ENCODE results near the gene CLEC2A. TPM values are rescaled to one million over a fixed set of nuclear protein-coding genes. Genes with fewer than 3 reads are reported as not detected.

Gene CLEC2A
- total RNA-seq, 3 donors from 2014 or later, result not detected

GRCh38 chr12:9948606-9949296, 16.6 kb upstream of the CLEC2A start:
- no peaks in the 10 kb centered on the region for H3K27me3 Mint-ChIP-seq (ENCODE audit: low read depth)
- no peaks in the 10 kb centered on the region for H3K9me3 Mint-ChIP-seq
- DNase-seq (no peak), ATAC-seq (peak; percentile 90 to 95)
- H3K4me3 Mint-ChIP-seq, result no peak overlapping the region
- H3K36me3 Mint-ChIP-seq (ENCODE audit: insufficient read depth), result no peaks in the 10 kb centered on the region
- H3K4me1 Mint-ChIP-seq (ENCODE audit: low read depth), result peaks cover 45% of the 10 kb centered on the region

GRCh38 chr12:9947674-9948073, 15.5 kb upstream of the CLEC2A start:
- H3K27me3 Mint-ChIP-seq (ENCODE audit: low read depth), result peaks cover 2% of the 10 kb centered on the region
- no peaks in the 10 kb centered on the region for H3K36me3 Mint-ChIP-seq (ENCODE audit: insufficient read depth)
- peaks cover 50% of the 10 kb centered on the region for H3K4me1 Mint-ChIP-seq (ENCODE audit: low read depth)
- no peaks in the 10 kb centered on the region for H3K9me3 Mint-ChIP-seq
- no peak for ATAC-seq
- H3K4me3 Mint-ChIP-seq, result no peak overlapping the region
- DNase-seq, result no peak

GRCh38 chr12:9944391-9944790, 12.2 kb upstream of the CLEC2A start:
- ATAC-seq (no peak), DNase-seq (no peak)
- Mint-ChIP-seq H3K27me3 (ENCODE audit: low read depth) (peaks cover 8% of the 10 kb centered on the region), H3K9me3 (no peaks in the 10 kb centered on the region), H3K4me1 (ENCODE audit: low read depth) (peaks cover 28% of the 10 kb centered on the region), H3K4me3 (no peak overlapping the region), H3K36me3 (ENCODE audit: insufficient read depth) (no peaks in the 10 kb centered on the region)

GRCh38 chr12:9943240-9943639, 11.1 kb upstream of the CLEC2A start:
- no peak for DNase-seq
- no peaks in the 10 kb centered on the region for H3K9me3 Mint-ChIP-seq
- peaks cover 14% of the 10 kb centered on the region for H3K27me3 Mint-ChIP-seq (ENCODE audit: low read depth)
- H3K4me3 Mint-ChIP-seq, result peak overlapping the region; percentile 68
- H3K4me1 Mint-ChIP-seq (ENCODE audit: low read depth), result peaks cover 18% of the 10 kb centered on the region
- H3K36me3 Mint-ChIP-seq (ENCODE audit: insufficient read depth), result no peaks in the 10 kb centered on the region
- ATAC-seq, result peak in 1 of 2 donors; percentile 50

- DNase-seq, result no peak
- no peak for ATAC-seq
- Mint-ChIP-seq H3K9me3 (no peaks in the 10 kb centered on the region), H3K36me3 (ENCODE audit: insufficient read depth) (no peaks in the 10 kb centered on the region), H3K27me3 (ENCODE audit: low read depth) (peaks cover 14% of the 10 kb centered on the region), H3K4me1 (ENCODE audit: low read depth) (peaks cover 12% of the 10 kb centered on the region), H3K4me3 (no peak overlapping the region)
These were observed 9.7 kb upstream of the CLEC2A start for GRCh38 chr12:9941838-9942237.

- Mint-ChIP-seq H3K27me3 (ENCODE audit: low read depth) (peaks cover 15% of the 10 kb centered on the region), H3K9me3 (no peaks in the 10 kb centered on the region), H3K36me3 (ENCODE audit: insufficient read depth) (no peaks in the 10 kb centered on the region), H3K4me3 (no peak overlapping the region), H3K4me1 (ENCODE audit: low read depth) (peaks cover 12% of the 10 kb centered on the region)
- ATAC-seq (no peak), DNase-seq (no peak)
These were observed 8.2 kb upstream of the CLEC2A start for GRCh38 chr12:9940375-9940774.

- peaks cover 13% of the 10 kb centered on the region for H3K27me3 Mint-ChIP-seq (ENCODE audit: low read depth)
- DNase-seq (no peak), ATAC-seq (no peak)
- H3K36me3 Mint-ChIP-seq (ENCODE audit: insufficient read depth), result no peaks in the 10 kb centered on the region
- no peaks in the 10 kb centered on the region for H3K4me1 Mint-ChIP-seq (ENCODE audit: low read depth)
- H3K9me3 Mint-ChIP-seq, result no peaks in the 10 kb centered on the region
- no peak overlapping the region for H3K4me3 Mint-ChIP-seq
These were observed 4.4 kb upstream of the CLEC2A start for GRCh38 chr12:9936591-9936990.

- H3K36me3 Mint-ChIP-seq (ENCODE audit: insufficient read depth), result no peaks in the 10 kb centered on the region
- H3K4me3 Mint-ChIP-seq, result no peak overlapping the region
- H3K4me1 Mint-ChIP-seq (ENCODE audit: low read depth), result no peaks in the 10 kb centered on the region
- no peak for DNase-seq
- peaks cover 7% of the 10 kb centered on the region for H3K27me3 Mint-ChIP-seq (ENCODE audit: low read depth)
- ATAC-seq, result no peak
- H3K9me3 Mint-ChIP-seq, result no peaks in the 10 kb centered on the region
These were observed 2.9 kb upstream of the CLEC2A start for GRCh38 chr12:9935026-9935425.

- DNase-seq, result no peak
- no peaks in the 10 kb centered on the region for H3K36me3 Mint-ChIP-seq (ENCODE audit: insufficient read depth)
- H3K4me1 Mint-ChIP-seq (ENCODE audit: low read depth), result no peaks in the 10 kb centered on the region
- H3K9me3 Mint-ChIP-seq, result no peaks in the 10 kb centered on the region
- no peak overlapping the region for H3K4me3 Mint-ChIP-seq
- ATAC-seq, result no peak
- H3K27me3 Mint-ChIP-seq (ENCODE audit: low read depth), result peaks cover 3% of the 10 kb centered on the region
These were observed 1.8 kb upstream of the CLEC2A start for GRCh38 chr12:9933958-9934357.

GRCh38 chr12:9931245-9931644, 925 bp downstream of the CLEC2A start:
- ATAC-seq (no peak), DNase-seq (no peak)
- Mint-ChIP-seq H3K4me3 (no peak overlapping the region), H3K4me1 (ENCODE audit: low read depth) (no peaks in the 10 kb centered on the region), H3K27me3 (ENCODE audit: low read depth) (peaks cover 5% of the 10 kb centered on the region), H3K9me3 (no peaks in the 10 kb centered on the region), H3K36me3 (ENCODE audit: insufficient read depth) (no peaks in the 10 kb centered on the region)

- H3K27me3 Mint-ChIP-seq (ENCODE audit: low read depth), result peaks cover 5% of the 10 kb centered on the region
- DNase-seq (no peak), ATAC-seq (peak in 1 of 2 donors; percentile 18)
- H3K4me3 Mint-ChIP-seq, result no peak overlapping the region
- H3K9me3 Mint-ChIP-seq, result no peaks in the 10 kb centered on the region
- no peaks in the 10 kb centered on the region for H3K36me3 Mint-ChIP-seq (ENCODE audit: insufficient read depth)
- peaks cover 3% of the 10 kb centered on the region for H3K4me1 Mint-ChIP-seq (ENCODE audit: low read depth)
These were observed 3.6 kb downstream of the CLEC2A start for GRCh38 chr12:9928607-9929006.

GRCh38 chr12:9926876-9927275, 5.3 kb downstream of the CLEC2A start:
- DNase-seq (no peak), ATAC-seq (no peak)
- peaks cover 5% of the 10 kb centered on the region for H3K27me3 Mint-ChIP-seq (ENCODE audit: low read depth)
- no peak overlapping the region for H3K4me3 Mint-ChIP-seq
- H3K4me1 Mint-ChIP-seq (ENCODE audit: low read depth), result peaks cover 11% of the 10 kb centered on the region
- H3K9me3 Mint-ChIP-seq, result no peaks in the 10 kb centered on the region
- no peaks in the 10 kb centered on the region for H3K36me3 Mint-ChIP-seq (ENCODE audit: insufficient read depth)

GRCh38 chr12:9925705-9926393, 6.3 kb downstream of the CLEC2A start:
- H3K4me3 Mint-ChIP-seq, result peak overlapping the region; percentile 65
- H3K36me3 Mint-ChIP-seq (ENCODE audit: insufficient read depth), result no peaks in the 10 kb centered on the region
- peak in 1 of 2 donors; percentile 50 for ATAC-seq
- peak; percentile 6 for DNase-seq
- peaks cover 5% of the 10 kb centered on the region for H3K27me3 Mint-ChIP-seq (ENCODE audit: low read depth)
- no peaks in the 10 kb centered on the region for H3K9me3 Mint-ChIP-seq
- H3K4me1 Mint-ChIP-seq (ENCODE audit: low read depth), result peaks cover 11% of the 10 kb centered on the region

GRCh38 chr12:9922429-9922828, 9.7 kb downstream of the CLEC2A start:
- H3K9me3 Mint-ChIP-seq, result no peaks in the 10 kb centered on the region
- ATAC-seq (no peak), DNase-seq (no peak)
- H3K27me3 Mint-ChIP-seq (ENCODE audit: low read depth), result peaks cover 2% of the 10 kb centered on the region
- H3K36me3 Mint-ChIP-seq (ENCODE audit: insufficient read depth), result no peaks in the 10 kb centered on the region
- H3K4me3 Mint-ChIP-seq, result no peak overlapping the region
- H3K4me1 Mint-ChIP-seq (ENCODE audit: low read depth), result peaks cover 11% of the 10 kb centered on the region

- no peak for DNase-seq
- H3K4me1 Mint-ChIP-seq (ENCODE audit: low read depth), result peaks cover 7% of the 10 kb centered on the region
- no peak overlapping the region for H3K4me3 Mint-ChIP-seq
- no peaks in the 10 kb centered on the region for H3K9me3 Mint-ChIP-seq
- H3K36me3 Mint-ChIP-seq (ENCODE audit: insufficient read depth), result no peaks in the 10 kb centered on the region
- no peak for ATAC-seq
- H3K27me3 Mint-ChIP-seq (ENCODE audit: low read depth), result no peaks in the 10 kb centered on the region
These were observed 11.7 kb downstream of the CLEC2A start for GRCh38 chr12:9920451-9920850.
